Liver (tissue), 9 donors: Measurements from ENCODE around the gene TBXT. TPM values are rescaled to one million over a fixed set of nuclear protein-coding genes. Genes with fewer than 3 reads are reported as not detected.

Source experiments
- DNase-seq: peaks from one replicate; pipeline ENCODE4 v3.0.0-alpha.2; 2017; ENCODE audit warnings: low spot score
- H3K27ac ChIP-seq, 2 donors: one replicate each; pipeline ENCODE4 v1.7.0; 2013; ENCODE audit warnings: inconsistent platforms in 2 of 2, low read length in 2 of 2, control low read depth in 1 of 2, low read depth in 1 of 2, mild to moderate bottlenecking in 1 of 2
- H3K27me3 ChIP-seq, 4 donors: one replicate each; pipeline versions ENCODE4 v1.6.1 to v1.7.0; 2013; ENCODE audit warnings: low read length in 3 of 4, inconsistent platforms in 1 of 4, mild to moderate bottlenecking in 1 of 4, moderate library complexity in 1 of 4; ENCODE audit not compliant: control insufficient read depth in 4 of 4, insufficient read depth in 4 of 4
- H3K36me3 ChIP-seq, 4 donors: one replicate each; pipeline versions ENCODE4 v1.6.1 to v1.7.0; 2013; ENCODE audit warnings: low read length in 3 of 4, mild to moderate bottlenecking in 3 of 4, low read depth in 1 of 4, moderate library complexity in 1 of 4; ENCODE audit not compliant: control insufficient read depth in 4 of 4, insufficient read depth in 3 of 4
- H3K4me1 ChIP-seq, 4 donors: one replicate each; pipeline versions ENCODE4 v1.6.1 to v1.7.0; 2013; ENCODE audit warnings: low read length in 3 of 4, mild to moderate bottlenecking in 3 of 4, moderate library complexity in 1 of 4; ENCODE audit not compliant: control insufficient read depth in 4 of 4, insufficient read depth in 4 of 4
- H3K4me3 ChIP-seq, 3 donors: one replicate each; pipeline versions ENCODE4 v1.6.1 to v1.7.0; 2013; ENCODE audit warnings: low read length in 3 of 3, control low read depth in 1 of 3, low read depth in 1 of 3, mild to moderate bottlenecking in 1 of 3
- H3K9ac ChIP-seq, 2 donors: one replicate each; pipeline ENCODE4 v1.7.0; 2013; ENCODE audit warnings: low read length in 2 of 2, mild to moderate bottlenecking in 2 of 2, moderate library complexity in 2 of 2, control low read depth in 1 of 2, low read depth in 1 of 2
- H3K9me3 ChIP-seq, 4 donors: one replicate each; pipeline versions ENCODE4 v1.6.1 to v1.7.0; 2013; ENCODE audit warnings: low read length in 3 of 4; ENCODE audit not compliant: control insufficient read depth in 4 of 4
- CTCF ChIP-seq: fragments of 150-350 bp; IDR thresholded peaks from 2 replicates; pipeline ENCODE4 v1.5.1; 2017; ENCODE audit warnings: improper control_type of control experiment, low read depth, low read length; ENCODE audit not compliant: missing input control
- EGR1 ChIP-seq, 2 donors: IDR thresholded peaks; 2 replicates each; pipeline ENCODE4 v1.6.1; 2016 to 2018; ENCODE audit warnings: antibody characterized with exemption in 2 of 2, low read depth in 2 of 2
- FOXA1 ChIP-seq: IDR thresholded peaks from 2 replicates; pipeline ENCODE4 v1.6.1; 2016; ENCODE audit warnings: antibody characterized with exemption
- FOXA2 ChIP-seq: IDR thresholded peaks from 2 replicates; pipeline ENCODE4 v1.6.1; 2016; ENCODE audit warnings: antibody characterized with exemption
- GABPA ChIP-seq, 2 donors: IDR thresholded peaks in 1 of 2; conservative IDR thresholded peaks in 1 of 2; 2 replicates each; pipeline ENCODE4 v1.6.1; 2016; ENCODE audit warnings: antibody characterized with exemption in 2 of 2, mild to moderate bottlenecking in 1 of 2, moderate library complexity in 1 of 2
- HNF4A ChIP-seq, 2 donors: conservative IDR thresholded peaks; 2 replicates each; pipeline ENCODE4 v1.6.1; 2016; ENCODE audit warnings: antibody characterized with exemption in 2 of 2, mild to moderate bottlenecking in 2 of 2
- HNF4G ChIP-seq: IDR thresholded peaks from 2 replicates; pipeline ENCODE4 v1.6.1; 2016; ENCODE audit warnings: antibody characterized with exemption
- NR2F2 ChIP-seq: IDR thresholded peaks from 2 replicates; pipeline ENCODE4 v1.6.1; 2016; ENCODE audit warnings: antibody characterized with exemption
- RAD21 ChIP-seq, 2 donors: IDR thresholded peaks; 2 replicates each; pipeline ENCODE4 v1.6.1; 2016; ENCODE audit warnings: antibody characterized with exemption in 2 of 2, mild to moderate bottlenecking in 2 of 2
- RXRA ChIP-seq, 2 donors: IDR thresholded peaks; 2 replicates each; pipeline ENCODE4 v1.6.1; 2017 to 2018; ENCODE audit warnings: antibody characterized with exemption in 2 of 2, mild to moderate bottlenecking in 1 of 2
- SP1 ChIP-seq: IDR thresholded peaks from 2 replicates; pipeline ENCODE4 v1.6.1; 2018; ENCODE audit warnings: antibody characterized with exemption, mild to moderate bottlenecking
- TAF1 ChIP-seq: conservative IDR thresholded peaks from 2 replicates; pipeline ENCODE4 v1.6.1; 2016; ENCODE audit warnings: antibody characterized with exemption, mild to moderate bottlenecking
- YY1 ChIP-seq: IDR thresholded peaks from 2 replicates; pipeline ENCODE4 v1.6.1; 2016; ENCODE audit warnings: antibody characterized with exemption, mild to moderate bottlenecking
- ZBTB33 ChIP-seq: IDR thresholded peaks from 2 replicates; pipeline ENCODE4 v1.6.1; 2016; ENCODE audit warnings: antibody characterized with exemption
- WGBS: extraction: QIAGEN DNeasy Blood & Tissue Kit; methylation state at CpG from one replicate; pipeline ENCODE4 v1.1.7; 2013; 5-methylcytosine and 5-hydroxymethylcytosine counted together
- polyA plus RNA-seq, 2 donors: library from polyadenylated mRNA; stranded (reverse) in 1 of 2; unstranded in 1 of 2; fragments of 200-250 nt in 1 of 2; fragments of >200 nt in 1 of 2; fragmentation: Nextera tagmentation in 1 of 2; extraction: Ambion mirVana in 1 of 2; gene quantifications; one replicate each; pipeline versions ENCODE4 v1.2.1 to v1.2.3, GENCODE V29; 2013 to 2015
- total RNA-seq, 2 donors: library from RNA; depleted of rRNA; stranded (reverse); fragments of >200 nt; gene quantifications; one replicate each; pipeline ENCODE4 v1.2.3, GENCODE V29; 2014
- TF ChIP-seq, protein P1 (sequence below): IDR thresholded peaks from 2 replicates; pipeline ENCODE4 v1.6.1; 2016; ENCODE audit warnings: antibody characterized with exemption, mild to moderate bottlenecking
- TF ChIP-seq, protein P2 (sequence below): IDR thresholded peaks from 2 replicates; pipeline ENCODE4 v1.6.1; 2016; ENCODE audit warnings: antibody characterized with exemption
- TF ChIP-seq, protein P3 (sequence below): IDR thresholded peaks from 2 replicates; pipeline ENCODE4 v1.6.1; 2016; ENCODE audit warnings: antibody characterized with exemption
- donor health status: healthy.
- donor health status: healthy.
- donor health status: healthy.
- donor health status: healthy.
- donor health status: healthy.

Gene TBXT
- total and polyA plus RNA-seq, 4 donors, result not detected

DNA sequence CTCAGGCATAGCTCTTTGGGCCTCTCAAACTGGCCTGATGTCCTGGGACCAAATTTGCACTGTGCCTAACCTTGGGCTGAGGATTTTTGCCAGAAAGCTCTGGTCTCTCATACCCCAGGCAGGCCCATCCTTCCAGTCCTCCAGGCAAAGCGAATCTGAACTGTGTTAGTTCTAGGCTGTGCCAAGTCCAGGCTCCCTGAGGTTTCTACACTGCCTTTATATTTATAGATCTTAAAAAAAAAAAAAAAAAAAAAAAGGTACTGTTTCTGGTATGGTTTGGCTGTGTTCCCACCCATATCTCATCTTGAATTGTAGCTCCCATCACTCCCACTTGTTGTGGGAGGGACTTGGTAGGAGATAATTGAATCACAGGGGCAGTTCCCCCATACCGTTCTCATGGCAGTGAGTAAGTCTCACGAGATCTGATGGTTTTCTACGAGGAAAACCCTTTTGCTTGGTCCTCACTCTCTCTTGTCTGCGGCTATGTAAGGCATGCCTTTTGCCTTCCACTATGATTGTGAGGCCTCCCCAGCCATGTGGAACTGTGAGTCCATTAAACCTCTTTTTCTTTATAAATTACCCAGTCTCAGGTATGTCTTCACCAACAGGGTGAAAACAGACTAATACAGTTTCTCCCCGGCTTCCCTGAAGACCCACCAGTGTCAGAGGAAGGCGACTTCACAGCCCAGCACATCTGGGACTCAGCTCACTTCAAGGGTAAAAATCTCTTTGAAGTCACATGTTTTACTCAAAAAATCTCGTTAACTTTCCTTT is 39.0 kb upstream of the TBXT start:
- DNase-seq, result no peak
- Histone ChIP-seq H3K36me3 (no peaks in the 10 kb centered on the region), H3K4me3 (no peak overlapping the region), H3K4me1 (no peaks in the 10 kb centered on the region), H3K9me3 (peaks cover 0 to 4% (median 0%) of the 10 kb centered on the region in 4 donors), H3K9ac (no peak overlapping the region), H3K27ac (no peak overlapping the region), H3K27me3 (no peaks in the 10 kb centered on the region)
- WGBS, result 81% methylated on average over 8 of the region's 8 CpGs
- TF ChIP-seq HNF4G, result no peak
- TF ChIP-seq ZBTB33, result no peak
- no peak for TF ChIP-seq RAD21 (IDR thresholded peaks at IDR 0.05)
- TF ChIP-seq RXRA (IDR thresholded peaks at IDR 0.05), result no peak
- TF ChIP-seq, protein P1, sequence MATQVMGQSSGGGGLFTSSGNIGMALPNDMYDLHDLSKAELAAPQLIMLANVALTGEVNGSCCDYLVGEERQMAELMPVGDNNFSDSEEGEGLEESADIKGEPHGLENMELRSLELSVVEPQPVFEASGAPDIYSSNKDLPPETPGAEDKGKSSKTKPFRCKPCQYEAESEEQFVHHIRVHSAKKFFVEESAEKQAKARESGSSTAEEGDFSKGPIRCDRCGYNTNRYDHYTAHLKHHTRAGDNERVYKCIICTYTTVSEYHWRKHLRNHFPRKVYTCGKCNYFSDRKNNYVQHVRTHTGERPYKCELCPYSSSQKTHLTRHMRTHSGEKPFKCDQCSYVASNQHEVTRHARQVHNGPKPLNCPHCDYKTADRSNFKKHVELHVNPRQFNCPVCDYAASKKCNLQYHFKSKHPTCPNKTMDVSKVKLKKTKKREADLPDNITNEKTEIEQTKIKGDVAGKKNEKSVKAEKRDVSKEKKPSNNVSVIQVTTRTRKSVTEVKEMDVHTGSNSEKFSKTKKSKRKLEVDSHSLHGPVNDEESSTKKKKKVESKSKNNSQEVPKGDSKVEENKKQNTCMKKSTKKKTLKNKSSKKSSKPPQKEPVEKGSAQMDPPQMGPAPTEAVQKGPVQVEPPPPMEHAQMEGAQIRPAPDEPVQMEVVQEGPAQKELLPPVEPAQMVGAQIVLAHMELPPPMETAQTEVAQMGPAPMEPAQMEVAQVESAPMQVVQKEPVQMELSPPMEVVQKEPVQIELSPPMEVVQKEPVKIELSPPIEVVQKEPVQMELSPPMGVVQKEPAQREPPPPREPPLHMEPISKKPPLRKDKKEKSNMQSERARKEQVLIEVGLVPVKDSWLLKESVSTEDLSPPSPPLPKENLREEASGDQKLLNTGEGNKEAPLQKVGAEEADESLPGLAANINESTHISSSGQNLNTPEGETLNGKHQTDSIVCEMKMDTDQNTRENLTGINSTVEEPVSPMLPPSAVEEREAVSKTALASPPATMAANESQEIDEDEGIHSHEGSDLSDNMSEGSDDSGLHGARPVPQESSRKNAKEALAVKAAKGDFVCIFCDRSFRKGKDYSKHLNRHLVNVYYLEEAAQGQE, result no peak
- TF ChIP-seq FOXA2, result no peak
- TF ChIP-seq, protein P2, sequence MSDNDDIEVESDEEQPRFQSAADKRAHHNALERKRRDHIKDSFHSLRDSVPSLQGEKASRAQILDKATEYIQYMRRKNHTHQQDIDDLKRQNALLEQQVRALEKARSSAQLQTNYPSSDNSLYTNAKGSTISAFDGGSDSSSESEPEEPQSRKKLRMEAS, result no peak
- TF ChIP-seq HNF4A (conservative IDR thresholded peaks at IDR 0.05), result no peak

- peaks cover 0 to 4% (median 0%) of the 10 kb centered on the region in 4 donors for H3K9me3 ChIP-seq
- no peak overlapping the region for H3K27ac ChIP-seq
- TF ChIP-seq HNF4A (conservative IDR thresholded peaks at IDR 0.05) (no peak), CTCF (no peak), RAD21 (IDR thresholded peaks at IDR 0.05) (no peak), SP1 (no peak), FOXA2 (no peak), HNF4G (no peak), RXRA (IDR thresholded peaks at IDR 0.05) (no peak), NR2F2 (no peak), EGR1 (IDR thresholded peaks at IDR 0.05; ENCODE audit: low read depth in 2 of 2) (no peak), GABPA (IDR thresholded peaks at IDR 0.05 in 1 of 2, conservative IDR thresholded peaks at IDR 0.05 in 1 of 2) (no peak), YY1 (no peak), FOXA1 (no peak), TAF1 (no peak)
- TF ChIP-seq, protein P3, sequence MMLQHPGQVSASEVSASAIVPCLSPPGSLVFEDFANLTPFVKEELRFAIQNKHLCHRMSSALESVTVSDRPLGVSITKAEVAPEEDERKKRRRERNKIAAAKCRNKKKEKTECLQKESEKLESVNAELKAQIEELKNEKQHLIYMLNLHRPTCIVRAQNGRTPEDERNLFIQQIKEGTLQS, result no peak
- TF ChIP-seq, protein P2, result no peak
- TF ChIP-seq, protein P1, result no peak
- no peaks in the 10 kb centered on the region for H3K27me3 ChIP-seq
- no peak overlapping the region for H3K9ac ChIP-seq
- no peak for DNase-seq
- 92% methylated on average over 9 of the region's 9 CpGs for WGBS
- no peak overlapping the region for H3K4me3 ChIP-seq
- no peaks in the 10 kb centered on the region for H3K36me3 ChIP-seq
- no peaks in the 10 kb centered on the region for H3K4me1 ChIP-seq
Measured at GRCh38 chr6:166206066-166206465, 38.4 kb upstream of the TBXT start.
